HCT116 (cell line): ENCODE results near the gene ITGAD.

ENCODE experiments used
- CEBPB ChIP-seq: IDR thresholded peaks from 2 replicates; pipeline ENCODE4 v1.6.1; 2012; ENCODE audit warnings: low read depth
- EZH2 ChIP-seq: fragments of 200-600 bp; sonication (generic); IDR thresholded peaks from 2 replicates; pipeline ENCODE4 v1.6.1; 2017; ENCODE audit warnings: antibody characterized with exemption, mixed run types
- MAX ChIP-seq: IDR thresholded peaks from 2 replicates; pipeline ENCODE4 v1.6.1; 2012
- RAD21 ChIP-seq: IDR thresholded peaks from 2 replicates; pipeline ENCODE4 v1.6.1; 2012; ENCODE audit warnings: low read depth, mild to moderate bottlenecking
- SP1 ChIP-seq: IDR thresholded peaks from 2 replicates; pipeline ENCODE4 v1.6.1; 2012; ENCODE audit warnings: low read depth
- SRF ChIP-seq: IDR thresholded peaks from 2 replicates; pipeline ENCODE4 v1.6.1; 2012; ENCODE audit warnings: low read depth
- ZBTB33 ChIP-seq: IDR thresholded peaks from 2 replicates; pipeline ENCODE4 v1.6.1; 2011; ENCODE audit warnings: mild to moderate bottlenecking, low read length, moderate library complexity; ENCODE audit not compliant: insufficient replicate concordance; ENCODE audit errors: extremely low read depth
- TF ChIP-seq, protein P1 (sequence below), 3 experiments: fragments of 200-600 bp in 1 of 3; sonication (generic) in 1 of 3; IDR thresholded peaks in 2 of 3; conservative IDR thresholded peaks in 1 of 3; 2 replicates each; pipeline ENCODE4 v1.5.1; 2012 to 2017; ENCODE audit warnings: low read depth in 2 of 3, low read length in 2 of 3, antibody characterized with exemption in 1 of 3, borderline replicate concordance in 1 of 3, control low read depth in 1 of 3, mild to moderate bottlenecking in 1 of 3, mixed read lengths in 1 of 3, mixed run types in 1 of 3, moderate library complexity in 1 of 3; ENCODE audit not compliant: insufficient read depth in 1 of 3

GRCh38 chr16:31362476-31363405, 30.4 kb upstream of the ITGAD start:
- TF ChIP-seq SRF = no peak
- no peak for TF ChIP-seq EZH2
- TF ChIP-seq, protein P1, sequence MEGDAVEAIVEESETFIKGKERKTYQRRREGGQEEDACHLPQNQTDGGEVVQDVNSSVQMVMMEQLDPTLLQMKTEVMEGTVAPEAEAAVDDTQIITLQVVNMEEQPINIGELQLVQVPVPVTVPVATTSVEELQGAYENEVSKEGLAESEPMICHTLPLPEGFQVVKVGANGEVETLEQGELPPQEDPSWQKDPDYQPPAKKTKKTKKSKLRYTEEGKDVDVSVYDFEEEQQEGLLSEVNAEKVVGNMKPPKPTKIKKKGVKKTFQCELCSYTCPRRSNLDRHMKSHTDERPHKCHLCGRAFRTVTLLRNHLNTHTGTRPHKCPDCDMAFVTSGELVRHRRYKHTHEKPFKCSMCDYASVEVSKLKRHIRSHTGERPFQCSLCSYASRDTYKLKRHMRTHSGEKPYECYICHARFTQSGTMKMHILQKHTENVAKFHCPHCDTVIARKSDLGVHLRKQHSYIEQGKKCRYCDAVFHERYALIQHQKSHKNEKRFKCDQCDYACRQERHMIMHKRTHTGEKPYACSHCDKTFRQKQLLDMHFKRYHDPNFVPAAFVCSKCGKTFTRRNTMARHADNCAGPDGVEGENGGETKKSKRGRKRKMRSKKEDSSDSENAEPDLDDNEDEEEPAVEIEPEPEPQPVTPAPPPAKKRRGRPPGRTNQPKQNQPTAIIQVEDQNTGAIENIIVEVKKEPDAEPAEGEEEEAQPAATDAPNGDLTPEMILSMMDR (IDR thresholded peaks at IDR 0.05 in 2 of 3, conservative IDR thresholded peaks at IDR 0.05 in 1 of 3; ENCODE audit: borderline replicate concordance in 1 of 3, insufficient read depth in 1 of 3, low read depth in 2 of 3, low read length in 2 of 3) = no peak
- no peak for TF ChIP-seq CEBPB
- TF ChIP-seq SP1 = no peak
- no peak for TF ChIP-seq MAX
- TF ChIP-seq RAD21 = no peak
- no peak for TF ChIP-seq ZBTB33
